Upper lobe of left lung (tissue), 6 donors: ENCODE measurements around the gene FUT2. TPM values are rescaled to one million over a fixed set of nuclear protein-coding genes. Genes with fewer than 3 reads are reported as not detected.

Source experiments
- ATAC-seq, 2 donors: fragments of 200-7000 bp; cut with Tn5 transposase; one replicate each; pipeline ENCODE4 v1.9.1; 2022; ENCODE audit warnings: mild to moderate bottlenecking in 2 of 2, moderate library complexity in 2 of 2; ENCODE audit not compliant: low FRiP score in 2 of 2
- DNase-seq, 2 donors: peaks; one replicate each; pipeline ENCODE4 v3.0.0-alpha.2; 2019 to 2020
- H3K27ac ChIP-seq, 4 donors: fragments of 200-600 bp; sonication (generic); one replicate each; pipeline ENCODE4 v1.5.1; 2016 to 2019
- H3K27me3 ChIP-seq, 4 donors: fragments of 200-600 bp; sonication (generic); one replicate each; pipeline ENCODE4 v1.5.1; 2017 to 2019
- H3K36me3 ChIP-seq, 4 donors: fragments of 200-600 bp; sonication (generic); one replicate each; pipeline ENCODE4 v1.5.1; 2016 to 2019
- H3K4me1 ChIP-seq, 4 donors: fragments of 200-600 bp; sonication (generic); one replicate each; pipeline ENCODE4 v1.5.1; 2018 to 2019
- H3K4me3 ChIP-seq, 4 donors: fragments of 200-600 bp; sonication (generic); one replicate each; pipeline ENCODE4 v1.5.1; 2017 to 2019; ENCODE audit warnings: mild to moderate bottlenecking in 2 of 4, moderate library complexity in 1 of 4
- H3K9me3 ChIP-seq, 4 donors: fragments of 200-600 bp; sonication (generic); one replicate each; pipeline ENCODE4 v1.5.1; 2018 to 2019
- CTCF ChIP-seq, 6 experiments: fragments of 450-650 bp in 4 of 6; fragments of 200-600 bp in 2 of 6; sonication (generic) in 2 of 6; IDR thresholded peaks; one replicate each; pipeline ENCODE4 v1.5.1; 2016 to 2019; ENCODE audit warnings: antibody characterized with exemption in 6 of 6
- EP300 ChIP-seq, 4 donors: sonication (generic); formaldehyde crosslinking; IDR thresholded peaks; one replicate each; pipeline ENCODE4 v1.5.1; 2017; ENCODE audit warnings: antibody characterized with exemption in 4 of 4, control low read depth in 2 of 4
- POLR2A ChIP-seq, 4 donors: fragments of 450-650 bp; IDR thresholded peaks; one replicate each; pipeline ENCODE4 v1.5.1; 2016 to 2017; ENCODE audit warnings: antibody characterized with exemption in 4 of 4, mild to moderate bottlenecking in 2 of 4
- POLR2AphosphoS5 ChIP-seq, 2 donors: sonication (generic); formaldehyde crosslinking; IDR thresholded peaks; one replicate each; pipeline ENCODE4 v1.5.1; 2017; ENCODE audit warnings: antibody characterized with exemption in 2 of 2
- WGBS, 2 donors: methylation state at CpG; one replicate each; pipeline ENCODE4 v1.1.5; 2017 to 2018; 5-methylcytosine and 5-hydroxymethylcytosine counted together
- total RNA-seq, 6 donors: library from RNA; depleted of rRNA in 4 of 6; stranded (reverse); fragments of >200 nt in 4 of 6; gene quantifications; one replicate each; pipeline versions ENCODE4 v1.1.0 to v1.2.1, GENCODE V29; 2016 to 2021
- donor health status: DM: no; HTN: no; CAD: no; lungs with moderate emphysema.
- donor health status: DM: no; HTN: yes; CAD: no; lungs with severe emphysema.

FUT2 gene
- total RNA-seq, 6 donors from 2014 or later = 0.15 to 4.7 (median 1.9) TPM; not detected in 1

- no peak for ATAC-seq
Observed at GRCh38 chr19:48663667-48664066, 32.1 kb upstream of the FUT2 start.

GRCh38 chr19:48664476-48664875, 31.3 kb upstream of the FUT2 start:
- peaks cover 7 to 15% (median 12%) of the 10 kb centered on the region in 4 donors for H3K4me1 ChIP-seq
- H3K27ac ChIP-seq = no peak overlapping the region
- H3K4me3 ChIP-seq = no peak overlapping the region
- no peaks in the 10 kb centered on the region for H3K9me3 ChIP-seq
- H3K36me3 ChIP-seq = no peaks in the 10 kb centered on the region
- TF ChIP-seq POLR2A (IDR thresholded peaks at IDR 0.05) (no peak), EP300 (IDR thresholded peaks at IDR 0.05) (no peak), CTCF (IDR thresholded peaks at IDR 0.05) (no peak), POLR2AphosphoS5 (IDR thresholded peaks at IDR 0.05) (no peak)
- no peaks in the 10 kb centered on the region for H3K27me3 ChIP-seq
- no peak for ATAC-seq
- WGBS, 2 donors = 86 to 93% methylated on average over 3 to 9 of the region's 14 CpGs
- DNase-seq = peak in 1 of 2 donors; percentile 66

More at GRCh38 chr19:48663667-48664066, 32.1 kb upstream of the FUT2 start:
- no peaks in the 10 kb centered on the region for H3K27me3 ChIP-seq
- 92 to 100% methylated on average over 1 to 4 of the region's 4 CpGs for WGBS, 2 donors
- no peaks in the 10 kb centered on the region for H3K36me3 ChIP-seq
- peaks cover 7 to 15% (median 12%) of the 10 kb centered on the region in 4 donors for H3K4me1 ChIP-seq
- H3K4me3 ChIP-seq = no peak overlapping the region
- TF ChIP-seq POLR2A (IDR thresholded peaks at IDR 0.05) (no peak), CTCF (IDR thresholded peaks at IDR 0.05) (no peak), EP300 (IDR thresholded peaks at IDR 0.05) (no peak), POLR2AphosphoS5 (IDR thresholded peaks at IDR 0.05) (no peak)
- no peaks in the 10 kb centered on the region for H3K9me3 ChIP-seq
- DNase-seq = no peak
- no peak overlapping the region for H3K27ac ChIP-seq

GRCh38 chr19:48665786-48666185, 30.0 kb upstream of the FUT2 start:
- ATAC-seq = no peak
- WGBS, 2 donors = 90% methylated on average over 6 of the region's 6 CpGs

GRCh38 chr19:48668332-48668731, 27.4 kb upstream of the FUT2 start:
- no peaks in the 10 kb centered on the region for H3K36me3 ChIP-seq
- H3K27me3 ChIP-seq = no peaks in the 10 kb centered on the region
- H3K9me3 ChIP-seq = no peaks in the 10 kb centered on the region
- 84 to 92% methylated on average over 3 of the region's 3 CpGs for WGBS, 2 donors
- TF ChIP-seq EP300 (IDR thresholded peaks at IDR 0.05) (no peak), POLR2AphosphoS5 (IDR thresholded peaks at IDR 0.05) (no peak), POLR2A (IDR thresholded peaks at IDR 0.05) (no peak), CTCF (IDR thresholded peaks at IDR 0.05) (no peak)
- no peaks in the 10 kb centered on the region for H3K4me1 ChIP-seq
- H3K27ac ChIP-seq = no peak overlapping the region
- no peak overlapping the region for H3K4me3 ChIP-seq
- no peak for DNase-seq
- no peak for ATAC-seq

More at GRCh38 chr19:48665786-48666185, 30.0 kb upstream of the FUT2 start:
- no peaks in the 10 kb centered on the region for H3K36me3 ChIP-seq
- H3K4me3 ChIP-seq = no peak overlapping the region
- H3K27ac ChIP-seq = no peak overlapping the region
- no peaks in the 10 kb centered on the region for H3K9me3 ChIP-seq
- H3K27me3 ChIP-seq = no peaks in the 10 kb centered on the region
- no peak for TF ChIP-seq POLR2A (IDR thresholded peaks at IDR 0.05)
- TF ChIP-seq CTCF (IDR thresholded peaks at IDR 0.05) = no peak
- no peak for TF ChIP-seq EP300 (IDR thresholded peaks at IDR 0.05)
- TF ChIP-seq POLR2AphosphoS5 (IDR thresholded peaks at IDR 0.05) = no peak
- no peak for DNase-seq
- H3K4me1 ChIP-seq = peaks cover 4 to 10% (median 5%) of the 10 kb centered on the region in 4 donors

- WGBS, 2 donors = 91 to 96% methylated on average over 2 of the region's 2 CpGs
- TF ChIP-seq EP300 (IDR thresholded peaks at IDR 0.05) (no peak), CTCF (IDR thresholded peaks at IDR 0.05) (no peak), POLR2AphosphoS5 (IDR thresholded peaks at IDR 0.05) (no peak), POLR2A (IDR thresholded peaks at IDR 0.05) (no peak)
- Histone ChIP-seq H3K4me3 (no peak overlapping the region), H3K27ac (no peak overlapping the region), H3K4me1 (no peaks in the 10 kb centered on the region), H3K9me3 (no peaks in the 10 kb centered on the region), H3K36me3 (no peaks in the 10 kb centered on the region), H3K27me3 (no peaks in the 10 kb centered on the region)
- ATAC-seq (no peak), DNase-seq (no peak)
Observed at GRCh38 chr19:48668761-48669160, 27.0 kb upstream of the FUT2 start.
